ENCODE results near the gene CMSS1.

DNA sequence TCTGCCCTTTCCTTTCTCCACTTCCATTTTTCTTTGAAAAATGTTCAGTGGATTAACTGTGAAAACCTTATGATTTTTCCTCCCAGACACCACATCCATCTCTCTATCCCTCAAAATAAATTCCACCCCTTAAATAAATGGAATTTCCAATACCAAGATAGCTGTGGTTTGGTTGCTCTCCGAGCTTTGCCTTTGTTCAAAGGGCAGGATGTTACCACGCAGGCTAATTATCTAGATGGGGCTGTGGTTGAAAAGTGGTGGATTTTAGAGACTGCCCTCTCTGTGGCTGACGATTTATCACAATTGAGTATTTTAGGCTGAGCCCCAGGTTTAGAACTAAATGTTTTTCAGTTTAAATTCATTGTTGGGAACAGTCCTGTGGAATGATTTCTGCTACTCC is 36.9 kb upstream of the CMSS1 start:
- TF ChIP-seq, protein P1, sequence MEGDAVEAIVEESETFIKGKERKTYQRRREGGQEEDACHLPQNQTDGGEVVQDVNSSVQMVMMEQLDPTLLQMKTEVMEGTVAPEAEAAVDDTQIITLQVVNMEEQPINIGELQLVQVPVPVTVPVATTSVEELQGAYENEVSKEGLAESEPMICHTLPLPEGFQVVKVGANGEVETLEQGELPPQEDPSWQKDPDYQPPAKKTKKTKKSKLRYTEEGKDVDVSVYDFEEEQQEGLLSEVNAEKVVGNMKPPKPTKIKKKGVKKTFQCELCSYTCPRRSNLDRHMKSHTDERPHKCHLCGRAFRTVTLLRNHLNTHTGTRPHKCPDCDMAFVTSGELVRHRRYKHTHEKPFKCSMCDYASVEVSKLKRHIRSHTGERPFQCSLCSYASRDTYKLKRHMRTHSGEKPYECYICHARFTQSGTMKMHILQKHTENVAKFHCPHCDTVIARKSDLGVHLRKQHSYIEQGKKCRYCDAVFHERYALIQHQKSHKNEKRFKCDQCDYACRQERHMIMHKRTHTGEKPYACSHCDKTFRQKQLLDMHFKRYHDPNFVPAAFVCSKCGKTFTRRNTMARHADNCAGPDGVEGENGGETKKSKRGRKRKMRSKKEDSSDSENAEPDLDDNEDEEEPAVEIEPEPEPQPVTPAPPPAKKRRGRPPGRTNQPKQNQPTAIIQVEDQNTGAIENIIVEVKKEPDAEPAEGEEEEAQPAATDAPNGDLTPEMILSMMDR (IDR thresholded peaks at IDR 0.05) = no peak
- TF ChIP-seq POLR2A (IDR thresholded peaks at IDR 0.05) = no peak
